AG04449 (cell line): ENCODE data around the gene KASH5.

Experiments
- CTCF ChIA-PET: fragments of 350-600 bp; formaldehyde crosslinking; extraction: SDS; loops from one replicate; lab custom pipeline; 2021; ENCODE audit warnings: antibody characterized with exemption; lab: Yijun Ruan, JAX
- POLR2A ChIA-PET: fragments of 400-600, 350-600 bp; formaldehyde crosslinking; extraction: SDS; loops from one replicate; lab custom pipeline; 2020; ENCODE audit warnings: antibody characterized with exemption, inconsistent platforms; lab: Yijun Ruan, JAX
- DNase-seq: peaks from one replicate; pipeline ENCODE4 v3.0.0-alpha.2; 2010; ENCODE audit warnings: low read depth, low spot score
- H3K4me3 ChIP-seq: 2 replicates; pipeline ENCODE4 v1.5.1; 2011; ENCODE audit warnings: low read depth, mild to moderate bottlenecking, control low read depth, low read length
- CTCF ChIP-seq: IDR thresholded peaks from one replicate; pipeline ENCODE4 v1.5.1; 2011; ENCODE audit warnings: mild to moderate bottlenecking, moderate library complexity, low read length, control low read depth, inconsistent platforms; ENCODE audit not compliant: insufficient read depth; ENCODE audit errors: missing control alignments

KASH5 gene

DNA sequence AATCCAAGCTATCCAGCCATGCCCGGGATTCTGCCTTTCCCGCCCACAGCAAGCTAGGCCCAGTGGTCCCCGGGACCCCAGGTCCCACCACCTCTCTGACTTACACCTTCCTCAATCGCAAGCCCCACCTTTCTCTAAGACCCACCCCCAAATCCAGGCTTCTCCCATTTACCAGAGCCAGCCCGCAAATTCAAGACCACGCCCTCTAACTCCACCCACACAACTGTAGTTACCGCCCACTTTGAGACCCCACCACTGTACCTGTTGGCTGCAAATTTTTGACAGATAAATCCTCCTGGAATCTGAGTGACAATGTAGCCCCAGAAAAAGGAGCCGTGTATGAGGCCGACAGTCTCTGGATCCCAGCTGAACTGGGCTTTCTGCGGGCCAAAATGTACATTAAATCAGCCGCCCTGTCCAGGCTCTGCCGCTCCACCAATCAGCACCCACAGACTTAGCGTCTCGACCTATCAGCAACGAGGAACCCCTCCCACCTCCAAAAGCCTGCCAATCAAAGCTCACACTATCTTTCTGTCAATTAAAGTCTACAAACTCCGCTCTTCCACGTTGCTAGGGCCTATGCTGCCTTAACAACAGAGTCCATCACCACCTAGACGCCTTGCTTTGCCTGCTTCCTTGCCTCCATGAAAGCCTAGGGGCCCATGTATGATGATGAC lies 47.0 kb downstream of the KASH5 start:
- no peak for TF ChIP-seq CTCF
- CTCF ChIA-PET, result interaction anchor here (2.1 kb wide), 1 partner anchor 10 kb away, joined by 9 read pairs; no protein-coding TSS in a partner anchor
- no peak for DNase-seq
- H3K4me3 ChIP-seq, result no peak overlapping the region
- POLR2A ChIA-PET, result no interaction called here

DNA sequence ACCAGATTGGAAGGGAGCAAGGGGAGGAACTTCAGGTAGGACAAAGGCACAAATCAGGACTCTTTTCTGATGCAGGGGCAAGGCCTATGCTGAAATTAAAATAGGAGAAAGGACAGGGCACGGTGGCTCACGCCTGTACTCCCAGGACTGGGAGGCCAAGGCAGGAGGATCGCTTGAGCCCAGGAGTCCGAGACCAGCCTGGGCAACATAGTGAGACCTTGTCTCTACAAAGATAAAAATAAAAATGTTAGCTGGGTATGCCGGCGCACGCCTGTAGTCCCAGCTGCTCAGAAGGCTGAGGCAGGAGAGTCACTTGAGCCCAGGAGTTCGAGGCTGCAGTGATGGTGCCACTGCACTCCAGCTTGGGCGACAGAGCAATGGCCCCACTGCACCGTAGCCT lies 47.6 kb downstream of the KASH5 start:
- no peak for TF ChIP-seq CTCF
- DNase-seq, result no peak
- ChIA-PET CTCF (interaction anchor here (1.7 to 2.1 kb wide), 2 partner anchors 9 to 15 kb away, joined by 3 to 9 read pairs; no protein-coding TSS in a partner anchor), POLR2A (no interaction called here)
- H3K4me3 ChIP-seq, result no peak overlapping the region

DNA sequence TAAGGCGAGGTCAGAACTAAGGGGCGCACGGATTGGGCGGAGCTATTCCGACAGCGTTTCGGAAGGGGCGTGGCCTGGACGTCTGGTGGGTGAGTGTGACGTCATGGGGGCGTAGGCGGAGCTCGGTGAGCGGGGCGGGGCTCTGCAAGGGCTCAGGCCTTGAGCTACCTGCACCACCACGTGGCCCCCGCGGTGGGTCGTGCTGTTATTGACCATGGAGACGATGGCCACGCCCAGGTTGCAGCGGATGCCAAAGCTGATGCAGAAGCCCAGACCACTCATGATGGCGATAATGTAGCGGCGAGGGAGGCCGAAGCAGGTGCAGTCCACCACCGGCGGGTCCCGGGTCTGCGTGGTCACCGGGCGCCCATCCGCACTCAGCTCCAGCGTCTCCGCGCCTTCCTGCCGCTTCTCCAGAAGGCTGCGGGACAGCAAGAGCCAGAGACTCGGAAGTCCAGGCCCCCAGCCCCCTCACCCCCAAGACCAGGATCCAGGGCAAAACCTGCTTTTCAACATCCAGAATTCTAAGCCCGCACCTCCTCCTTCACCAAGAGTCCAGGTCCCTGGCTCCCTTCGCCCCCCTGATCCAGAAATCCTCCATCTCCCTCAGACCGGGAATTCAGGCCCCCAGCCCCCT lies 48.5 kb downstream of the KASH5 start:
- H3K4me3 ChIP-seq, result no peak overlapping the region
- TF ChIP-seq CTCF, result no peak
- no peak for DNase-seq
- ChIA-PET CTCF (interaction anchor here (0.9 to 2.1 kb wide), 3 partner anchors 9 to 45 kb away, joined by 3 to 9 read pairs (median 5); no protein-coding TSS in a partner anchor), POLR2A (no interaction called here)

GRCh38 chr19:49437231-49437630 lies 49.2 kb downstream of the KASH5 start:
- CTCF ChIA-PET, result interaction anchor here (0.9 to 1.7 kb wide), 2 partner anchors 17 to 46 kb away, joined by 3 to 5 read pairs; no protein-coding TSS in a partner anchor
- no peak for DNase-seq
- TF ChIP-seq CTCF, result no peak
- H3K4me3 ChIP-seq, result no peak overlapping the region
- POLR2A ChIA-PET, result no interaction called here

- no peak for DNase-seq
- TF ChIP-seq CTCF, result no peak
- H3K4me3 ChIP-seq, result no peak overlapping the region
- POLR2A ChIA-PET, result no interaction called here
- CTCF ChIA-PET, result no interaction called here
Measured at GRCh38 chr19:49438261-49438660, 50.2 kb downstream of the KASH5 start.

DNA sequence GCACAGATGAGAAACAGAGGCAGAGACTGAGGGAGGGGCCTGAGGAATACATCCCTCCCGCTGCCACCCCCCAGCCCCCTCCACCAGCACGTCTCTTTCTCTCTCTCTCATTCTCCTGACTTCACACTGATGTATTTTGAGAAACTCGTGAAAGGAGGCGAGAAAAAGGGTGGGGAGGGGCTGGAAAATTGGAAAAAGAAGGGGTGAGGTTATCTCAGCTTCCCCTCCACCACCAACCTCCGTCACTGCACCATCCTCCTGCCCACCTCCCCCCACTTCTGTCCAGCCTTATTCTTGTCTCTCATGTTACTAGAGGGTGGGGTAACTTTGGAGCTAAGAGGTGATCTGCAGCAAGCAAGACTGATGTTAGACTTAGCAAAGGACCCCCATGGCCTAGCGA lies 51.8 kb downstream of the KASH5 start:
- CTCF ChIA-PET, result interaction anchor here (1.2 to 1.5 kb wide), 3 partner anchors 10 to 213 kb away, joined by 3 to 6 read pairs (median 3); no protein-coding TSS in a partner anchor
- DNase-seq, result no peak
- no peak for TF ChIP-seq CTCF
- H3K4me3 ChIP-seq, result no peak overlapping the region
- POLR2A ChIA-PET, result no interaction called here
